Mesenteric fat pad (tissue), 1 donor: ENCODE measurements around the gene KIAA1755. TPM values are rescaled to one million over a fixed set of nuclear protein-coding genes. Genes with fewer than 3 reads are reported as not detected.

ENCODE experiments used
- DNase-seq: peaks from one replicate; pipeline ENCODE4 v3.0.0-alpha.2; 2020; ENCODE audit warnings: low spot score
- total RNA-seq: library from RNA; stranded (reverse); fragmentation: NEBNext Ultra II Directional; extraction: Animal tissue kit (Norgen Biotek cat#: 25700); gene quantifications from one replicate; pipeline ENCODE4 v1.2.1, GENCODE V29; 2021
- donor health status: DM: yes; HTN: yes; CAD: no.

The KIAA1755 gene
- total RNA-seq, 1 donor from 2014 or later, result 5.6 TPM

GRCh38 chr20:38220587-38221118, 39.9 kb downstream of the KIAA1755 start:
- no peak for DNase-seq

- no peak for DNase-seq
Observed at GRCh38 chr20:38219006-38219950, 41.3 kb downstream of the KIAA1755 start.

DNA sequence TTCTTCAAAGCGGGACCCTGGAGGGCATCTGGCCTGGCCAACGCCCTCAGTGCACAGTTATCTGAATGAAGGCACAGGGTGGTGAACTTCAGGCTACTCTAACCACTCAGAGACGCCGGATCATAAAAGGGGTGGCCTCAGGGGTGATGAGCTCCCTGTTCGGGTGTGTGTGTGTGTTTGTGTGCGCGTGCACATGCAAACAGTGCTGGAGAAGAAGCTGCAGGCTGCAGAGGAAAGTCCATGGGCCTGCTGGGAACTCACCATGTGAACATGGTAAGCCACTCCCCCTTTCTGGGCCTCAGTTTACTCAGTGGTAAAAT, 42.0 kb downstream of the KIAA1755 start:
- no peak for DNase-seq

DNA sequence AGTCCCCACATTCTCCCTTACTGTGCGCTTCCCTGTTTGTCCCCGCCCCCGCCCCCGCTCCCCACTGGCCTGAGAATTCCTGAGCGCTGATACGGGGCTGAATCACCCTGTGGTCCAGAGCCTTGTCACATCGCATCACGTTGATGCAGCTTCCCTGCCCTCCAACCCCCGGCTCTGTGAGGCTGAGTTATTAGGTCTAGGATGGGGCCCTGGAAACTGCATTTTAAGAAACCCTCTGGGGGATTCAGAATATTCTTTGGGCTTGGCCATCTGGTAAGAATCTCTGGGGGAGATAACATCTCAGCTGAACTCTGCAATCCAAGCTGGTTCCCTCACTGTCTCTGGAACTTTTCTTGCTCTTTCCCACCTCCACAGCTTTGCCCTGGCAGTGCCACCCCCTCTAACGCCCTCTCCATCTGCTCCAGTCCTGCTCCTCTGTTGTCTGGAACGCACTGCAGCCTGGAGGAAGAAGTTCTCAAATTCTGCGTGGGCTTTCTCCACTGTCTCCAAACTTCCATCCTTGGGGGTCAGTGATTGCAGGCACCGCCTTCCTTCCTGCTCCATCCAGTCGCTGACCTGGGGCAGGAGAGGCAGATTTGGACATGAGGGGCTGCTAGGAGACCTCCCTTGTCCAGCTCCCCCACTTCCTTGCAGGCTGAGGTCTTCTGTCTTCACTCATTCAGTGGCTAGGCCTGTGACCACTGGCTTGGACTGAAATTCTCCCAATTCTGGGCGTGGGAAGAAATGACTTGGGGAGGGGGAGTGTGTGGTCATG, 42.6 kb downstream of the KIAA1755 start:
- no peak for DNase-seq

DNA sequence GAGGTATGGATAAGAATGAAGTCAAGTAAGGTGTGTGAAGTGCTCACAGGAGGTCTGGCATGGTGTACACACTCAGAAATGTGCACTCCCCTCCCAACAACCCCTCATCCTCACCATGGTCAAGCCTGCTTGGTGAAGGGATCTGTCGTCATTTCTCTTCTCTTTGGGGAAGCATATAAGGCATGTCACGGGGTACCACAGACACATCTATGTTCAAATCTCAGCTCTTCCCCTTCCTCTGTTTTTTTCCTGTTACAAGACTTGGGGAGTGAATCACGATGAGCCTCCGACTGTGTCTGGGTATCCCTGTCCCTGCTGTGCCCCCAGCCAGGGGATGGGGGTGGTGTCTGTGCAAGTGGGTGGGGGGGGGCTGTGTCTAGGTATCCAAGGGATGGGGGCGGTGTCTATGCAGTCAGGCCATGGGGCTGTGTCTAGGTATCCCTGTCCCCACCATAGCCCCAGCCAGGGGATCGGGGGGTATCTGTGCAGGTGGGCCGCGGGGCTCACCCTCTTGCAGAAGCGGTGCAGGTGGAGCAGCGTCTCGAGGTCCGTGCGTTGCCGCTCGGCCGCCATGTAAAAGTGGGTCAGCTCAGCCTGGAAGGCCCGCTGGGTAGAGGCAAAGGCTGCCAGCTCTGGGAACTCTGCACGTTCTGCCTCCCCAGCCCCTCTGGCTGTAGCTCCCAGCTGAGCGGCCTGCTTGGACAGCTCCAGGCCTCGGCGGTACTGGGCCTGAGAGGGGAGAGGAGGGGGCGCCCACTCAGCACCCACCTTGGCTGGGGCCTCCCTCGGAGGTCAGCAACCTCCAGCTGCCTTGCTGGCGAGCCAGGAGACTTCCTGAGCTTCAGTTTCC, 43.6 kb downstream of the KIAA1755 start:
- DNase-seq, result no peak

DNA sequence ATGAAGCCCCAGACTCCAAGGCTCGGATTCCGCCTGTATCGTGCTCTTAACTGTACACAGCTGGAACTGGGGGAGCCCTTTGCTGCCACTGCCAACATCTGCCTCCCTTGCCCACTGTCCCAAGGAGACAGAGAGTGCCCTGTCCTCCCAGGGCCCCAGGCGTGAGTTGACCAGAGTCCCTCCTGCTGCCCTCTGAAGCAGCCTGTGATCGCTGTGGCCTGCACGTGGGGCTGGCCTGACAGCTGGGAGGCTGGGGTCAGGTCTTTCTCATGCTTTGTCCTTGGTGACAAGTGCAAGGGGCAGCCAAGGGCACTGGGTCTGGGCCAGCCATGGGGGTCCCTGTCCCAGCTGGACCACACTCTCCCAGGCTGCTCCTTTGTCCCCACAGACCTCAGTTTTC, 44.3 kb downstream of the KIAA1755 start:
- DNase-seq, result no peak

DNA sequence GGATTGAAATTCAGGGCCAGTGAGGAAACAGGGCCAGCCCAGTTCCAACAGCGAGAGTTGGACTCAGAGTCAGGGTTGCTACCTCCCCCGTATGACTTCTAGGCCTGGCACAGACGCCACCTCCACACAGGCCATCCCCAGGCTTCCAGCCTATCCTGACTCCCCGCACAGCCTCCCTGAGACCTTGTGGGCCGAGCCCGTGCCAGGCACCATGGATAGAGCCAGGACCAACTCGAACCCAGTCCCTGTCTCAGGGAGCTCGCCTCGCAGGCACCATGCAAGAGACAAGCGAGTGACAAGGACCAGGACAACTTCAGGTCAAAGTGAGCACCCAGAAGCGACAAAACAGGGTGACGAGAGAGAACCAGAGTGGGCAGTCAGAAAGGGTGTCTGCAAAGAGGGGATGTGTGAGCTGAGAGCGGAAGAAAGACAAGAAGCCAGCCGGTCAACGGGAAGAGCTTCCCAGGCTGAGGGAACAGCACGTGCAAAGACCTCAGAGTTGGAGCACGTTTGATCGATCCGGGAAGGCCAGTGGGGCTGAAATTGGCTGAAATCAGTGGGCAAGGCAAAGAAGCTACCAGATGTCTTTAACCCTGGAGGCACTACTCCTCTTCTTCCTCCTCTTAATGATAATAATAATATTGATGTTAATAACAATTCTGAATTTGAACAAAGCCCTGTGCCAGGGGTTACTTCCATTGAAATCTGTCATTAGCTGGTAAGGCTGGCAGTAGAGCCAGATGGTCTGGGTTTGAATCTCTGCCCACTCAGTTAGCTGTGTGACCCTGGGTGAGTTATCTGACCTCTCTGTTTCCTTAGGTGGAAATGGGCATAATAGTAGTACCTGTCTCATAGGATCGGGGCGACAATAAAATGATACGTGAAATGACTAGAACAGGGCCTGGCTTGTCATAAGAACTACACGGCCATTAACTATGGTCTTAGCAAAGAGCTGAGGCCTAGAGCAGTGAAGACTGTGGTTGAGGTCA, 45.0 kb downstream of the KIAA1755 start:
- DNase-seq, result no peak

- no peak for DNase-seq
Observed at GRCh38 chr20:38214256-38215193, 46.0 kb downstream of the KIAA1755 start.

DNA sequence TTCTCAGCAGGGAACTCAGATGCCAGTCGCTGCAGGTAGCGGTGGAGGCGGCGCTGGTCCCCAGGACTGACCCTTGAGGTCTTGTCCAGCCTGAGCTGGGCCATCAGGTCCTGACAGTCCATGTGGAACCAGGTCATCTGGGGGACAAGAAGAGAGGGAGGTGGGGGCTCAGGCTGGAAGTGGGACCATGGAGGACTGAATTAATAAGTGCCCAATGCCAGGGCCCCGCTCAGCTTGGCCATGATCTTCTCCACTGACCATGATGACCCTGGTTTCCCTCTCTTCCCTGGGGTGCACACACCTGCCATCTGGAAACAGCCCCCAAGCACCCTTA, 47.0 kb downstream of the KIAA1755 start:
- no peak for DNase-seq

DNA sequence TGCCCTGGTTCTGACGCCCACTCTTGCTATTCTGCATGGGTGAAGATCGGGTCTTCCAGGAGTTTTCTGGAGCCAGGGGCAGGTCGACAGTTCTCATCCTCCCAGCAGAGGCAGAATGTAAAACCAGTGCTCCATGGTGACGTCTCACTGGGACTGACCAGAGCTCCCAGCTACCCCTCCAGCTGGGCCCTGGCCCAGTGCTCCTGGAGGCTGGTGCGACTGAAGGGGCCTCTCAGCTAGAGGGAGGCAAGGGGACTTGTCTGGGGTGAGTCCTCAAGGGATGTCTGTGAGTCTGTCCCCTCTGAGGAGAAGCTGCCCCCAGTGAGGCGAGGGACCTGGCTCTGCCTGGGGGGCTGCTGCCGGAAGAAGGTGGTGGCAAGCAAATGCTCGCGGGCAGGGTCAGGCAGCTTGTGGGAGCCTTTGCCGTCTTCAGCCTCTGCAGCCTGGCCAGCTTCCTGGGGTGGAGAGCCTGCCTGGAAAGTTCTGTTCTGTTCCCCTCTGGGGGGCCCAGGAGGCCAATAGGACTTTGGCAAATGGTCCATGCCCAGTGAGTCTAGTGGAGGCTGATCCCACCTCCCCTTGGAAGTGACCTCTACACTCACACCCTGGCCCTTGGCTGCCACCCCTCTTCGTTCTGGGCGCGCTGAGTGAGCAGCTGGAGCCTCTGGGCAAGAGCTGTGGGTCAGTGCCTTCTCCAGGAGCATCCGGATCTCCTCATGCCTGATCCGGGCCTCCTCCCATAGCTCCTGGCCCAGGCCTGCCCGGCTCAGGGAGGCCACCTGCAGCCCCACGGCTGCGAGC, 47.5 kb downstream of the KIAA1755 start:
- no peak for DNase-seq

DNA sequence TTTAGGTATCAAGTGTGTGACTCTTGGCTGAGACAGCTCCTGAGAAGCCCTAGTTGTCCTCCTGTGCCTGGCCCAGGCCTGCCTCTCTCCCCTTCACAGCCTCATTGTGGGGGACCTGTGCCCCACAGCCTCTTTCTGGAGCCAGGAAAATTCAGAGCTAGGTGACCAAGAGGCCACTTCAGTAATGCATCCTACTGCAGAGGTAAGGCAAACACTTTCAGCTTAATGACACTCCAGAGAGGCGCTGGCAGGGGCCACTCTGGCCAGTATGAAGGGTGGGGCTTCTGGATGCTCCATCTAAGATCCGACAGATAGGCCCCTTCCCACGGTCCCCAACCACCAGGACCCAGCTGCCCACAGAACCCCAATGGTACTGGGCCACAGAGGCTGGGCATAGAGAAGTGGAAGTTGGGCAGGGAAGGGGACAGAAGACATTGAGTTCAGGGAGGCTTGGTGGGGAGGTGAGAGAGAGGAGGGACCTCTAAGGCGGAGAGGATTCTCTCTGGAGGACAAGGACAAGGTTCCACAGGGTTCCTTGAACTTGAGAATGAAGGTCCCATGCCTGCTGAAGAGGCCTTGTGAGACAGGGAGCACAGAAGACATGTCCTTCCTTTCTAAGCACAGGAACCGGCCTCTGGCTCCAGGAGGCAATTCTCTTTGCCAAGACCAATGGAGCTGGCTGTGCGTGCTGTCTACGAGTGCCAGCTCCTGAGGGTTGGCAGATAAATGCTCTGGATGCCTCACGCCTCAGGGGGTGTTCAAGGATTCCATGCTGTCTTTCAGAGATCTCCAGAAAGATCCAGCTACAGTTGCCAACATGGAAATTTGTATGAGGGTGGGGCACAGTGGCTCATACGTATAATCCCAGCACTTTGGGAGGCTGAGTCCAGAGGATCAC, 49.1 kb downstream of the KIAA1755 start:
- no peak for DNase-seq

- DNase-seq, result peak; percentile 73
Observed at GRCh38 chr20:38210741-38211140, 49.8 kb downstream of the KIAA1755 start.

DNA sequence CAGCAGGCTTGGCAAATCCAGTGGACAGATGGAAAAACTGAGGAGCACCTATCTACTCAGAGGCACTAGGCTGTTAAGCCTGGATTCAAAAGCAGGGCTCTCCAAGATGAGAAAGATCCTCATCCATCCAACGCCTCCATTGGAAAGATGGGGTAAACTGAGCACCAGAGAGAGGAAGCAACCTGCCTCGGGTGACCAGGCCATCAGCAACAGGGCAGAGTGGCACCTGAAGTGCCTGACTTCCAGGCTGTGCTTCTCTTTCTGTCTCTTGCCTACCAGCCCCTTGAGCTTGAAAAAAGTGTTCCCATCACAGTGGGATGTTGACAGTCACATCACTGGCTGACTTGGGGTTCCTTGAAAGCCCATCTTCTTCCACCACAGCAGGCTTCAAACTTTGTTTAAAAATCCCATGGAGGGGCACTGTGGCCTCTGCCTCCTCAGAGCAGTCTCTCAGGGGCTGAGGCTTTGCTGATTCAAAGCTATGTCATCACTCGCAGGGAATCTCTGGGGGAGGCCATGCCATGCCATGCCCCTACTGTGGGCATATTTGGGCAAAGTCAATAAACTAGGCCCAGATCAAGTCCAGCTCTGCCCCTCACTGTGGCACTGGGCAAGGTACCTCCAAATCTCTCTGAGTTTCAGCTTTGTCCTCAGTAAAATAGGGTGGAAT, 50.7 kb downstream of the KIAA1755 start:
- peak; percentile 47 for DNase-seq

GRCh38 chr20:38209054-38209675, 51.4 kb downstream of the KIAA1755 start:
- DNase-seq, result peak; percentile 64

- DNase-seq, result peak; percentile 6
Observed at GRCh38 chr20:38208523-38208922, 52.0 kb downstream of the KIAA1755 start.

DNA sequence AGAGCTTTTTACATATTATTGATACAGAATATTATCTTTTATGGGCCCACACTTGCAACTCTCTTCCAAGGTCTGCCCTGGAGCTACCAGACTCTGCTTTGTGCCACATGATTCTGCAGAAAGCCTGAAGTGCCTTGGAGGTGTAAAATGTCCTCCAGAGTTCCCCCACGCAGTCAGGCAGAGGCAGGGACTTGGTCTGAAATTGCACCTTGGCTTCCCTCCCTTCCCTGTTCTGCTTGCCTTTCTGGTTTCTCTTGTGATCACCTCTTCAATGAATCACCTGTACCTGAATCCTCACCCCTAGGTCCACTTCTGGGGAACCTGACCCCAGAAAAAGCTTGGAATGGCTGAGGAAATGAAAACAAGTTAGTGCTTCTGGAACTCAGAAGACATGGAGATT, 52.4 kb downstream of the KIAA1755 start:
- DNase-seq, result peak; percentile 22
